ENCODE results near the gene GET3. TPM values are rescaled to one million over a fixed set of nuclear protein-coding genes. Genes with fewer than 3 reads are reported as not detected.

Gene GET3
- polyA plus RNA-seq, 1 of the 3 experiments (the other 2 are of a cell fraction), result 264 TPM

DNA sequence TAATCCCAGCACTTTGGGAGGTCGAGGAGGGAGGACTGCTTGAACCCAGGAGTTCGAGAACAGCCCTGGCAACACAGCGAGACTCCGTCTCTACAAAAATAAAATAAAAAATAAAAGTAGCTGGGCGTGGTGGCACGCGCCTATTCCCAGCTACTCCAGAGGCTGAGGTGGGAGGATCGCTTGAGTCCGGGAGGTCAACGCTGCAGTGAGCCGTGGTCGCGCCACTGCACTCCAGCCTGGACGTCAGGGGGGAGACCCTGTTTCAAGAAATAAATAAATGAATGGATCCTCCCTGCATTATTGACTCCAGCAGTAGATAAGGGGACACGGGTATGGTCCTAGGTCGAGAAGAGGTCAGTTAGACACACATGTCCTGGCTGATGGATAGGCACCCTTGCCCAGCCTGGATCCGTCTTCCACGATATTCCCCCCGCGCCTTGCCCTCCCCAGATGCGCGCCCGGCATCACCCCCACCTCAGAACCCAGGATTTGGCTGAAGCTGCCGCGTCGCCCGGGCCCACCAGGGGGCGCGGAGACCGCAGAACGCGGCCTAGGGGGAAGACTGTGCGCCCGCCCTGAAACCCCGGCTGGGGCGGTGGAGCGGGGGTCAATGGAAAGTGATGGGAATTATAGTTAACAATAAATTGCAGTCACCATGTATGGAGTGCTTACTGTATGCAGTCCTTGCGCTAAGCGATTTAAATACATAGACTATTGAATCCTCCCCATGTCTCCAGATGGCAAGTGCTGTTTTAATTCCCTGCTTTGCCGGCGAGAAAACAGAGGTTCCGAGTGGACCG lies 40.1 kb downstream of the GET3 start:
- Histone ChIP-seq H3K9ac (peak overlapping the region; percentile 51), H3K36me3 (replicated peaks in 1 of 2; ENCODE audit: control insufficient read depth in 1 of 2, insufficient read depth in 2 of 2, low read length in 1 of 2) (no peaks in the 10 kb centered on the region), H3K4me3 (ENCODE audit: low read depth in 2 of 2, low read length in 1 of 2) (peak overlapping the region; percentile 52 to 64), H3K27ac (ENCODE audit: low read depth in 2 of 2, low read length in 1 of 2) (peak overlapping the region; percentile 90 to 98), H3K4me1 (ENCODE audit: control insufficient read depth in 1 of 2, insufficient read depth in 2 of 2, low read depth in 1 of 2, low read length in 1 of 2) (peaks cover 24 to 41% of the 10 kb centered on the region in 2 experiments; a peak in 3 of 4 replicates), H3K9me3 (no peaks in the 10 kb centered on the region), H3K9me2 (no peaks in the 10 kb centered on the region), H3F3A (replicated peaks; ENCODE audit: insufficient read depth) (peaks cover 38% of the 10 kb centered on the region), H2AFZ (ENCODE audit: low read depth) (peak overlapping the region; percentile 80), H3K27me3 (ENCODE audit: insufficient read depth) (no peaks in the 10 kb centered on the region), H4K20me1 (ENCODE audit: insufficient read depth) (no peaks in the 10 kb centered on the region), H3K79me2 (ENCODE audit: insufficient read depth) (no peaks in the 10 kb centered on the region), H3K4me2 (peak overlapping the region; percentile 91)
- ChIA-PET POLR2A (interaction anchor here (1.0 to 3.5 kb wide), 6 partner anchors 12 to 70 kb away, joined by 3 to 88 read pairs (median 5); partner anchors contain the start of gene JUNB), CTCF (interaction anchor here (0.7 to 12.1 kb wide), 27 partner anchors 11 to 265 kb away, joined by 3 to 447 read pairs (median 4); partner anchors contain the start of genes GET3, JUNB, MAST1 and PRDX2)
- whole genome bisulfite sequencing (ENCODE audit: low lambda C conversion rate), result 12% methylated on average over 42 of the region's 43 CpGs
- TF ChIP-seq RAD21 (IDR thresholded peaks at IDR 0.05; ENCODE audit: low read length) (peak; percentile 83), NRF1 (IDR thresholded peaks at IDR 0.05; ENCODE audit: low read depth, low read length) (peak; percentile 27; the same call in 1 of the 2 replicates), GATA2 (CRISPR knock-in tag; IDR thresholded peaks at IDR 0.05) (peak; percentile 41), FOXJ3 (CRISPR knock-in tag; IDR thresholded peaks at IDR 0.05) (no peak), SMC3 (IDR thresholded peaks at IDR 0.05; ENCODE audit: low read depth, low read length) (peak; percentile 96), CHD2 (IDR thresholded peaks at IDR 0.05; ENCODE audit: low read length, partially characterized antibody) (peak; percentile 40), RFX5 (IDR thresholded peaks at IDR 0.05; ENCODE audit: low read length) (0 out of 2 replicates have a peak, but pooled peaks have one; percentile 17), SIN3A (IDR thresholded peaks at IDR 0.05; ENCODE audit: borderline replicate concordance, low read depth, low read length) (0 out of 2 replicates have a peak, but pooled peaks have one; percentile 35)
- TF ChIP-seq, protein P1, sequence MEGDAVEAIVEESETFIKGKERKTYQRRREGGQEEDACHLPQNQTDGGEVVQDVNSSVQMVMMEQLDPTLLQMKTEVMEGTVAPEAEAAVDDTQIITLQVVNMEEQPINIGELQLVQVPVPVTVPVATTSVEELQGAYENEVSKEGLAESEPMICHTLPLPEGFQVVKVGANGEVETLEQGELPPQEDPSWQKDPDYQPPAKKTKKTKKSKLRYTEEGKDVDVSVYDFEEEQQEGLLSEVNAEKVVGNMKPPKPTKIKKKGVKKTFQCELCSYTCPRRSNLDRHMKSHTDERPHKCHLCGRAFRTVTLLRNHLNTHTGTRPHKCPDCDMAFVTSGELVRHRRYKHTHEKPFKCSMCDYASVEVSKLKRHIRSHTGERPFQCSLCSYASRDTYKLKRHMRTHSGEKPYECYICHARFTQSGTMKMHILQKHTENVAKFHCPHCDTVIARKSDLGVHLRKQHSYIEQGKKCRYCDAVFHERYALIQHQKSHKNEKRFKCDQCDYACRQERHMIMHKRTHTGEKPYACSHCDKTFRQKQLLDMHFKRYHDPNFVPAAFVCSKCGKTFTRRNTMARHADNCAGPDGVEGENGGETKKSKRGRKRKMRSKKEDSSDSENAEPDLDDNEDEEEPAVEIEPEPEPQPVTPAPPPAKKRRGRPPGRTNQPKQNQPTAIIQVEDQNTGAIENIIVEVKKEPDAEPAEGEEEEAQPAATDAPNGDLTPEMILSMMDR (IDR thresholded peaks at IDR 0.05), result peak; percentile 93
- TF ChIP-seq, protein P2, sequence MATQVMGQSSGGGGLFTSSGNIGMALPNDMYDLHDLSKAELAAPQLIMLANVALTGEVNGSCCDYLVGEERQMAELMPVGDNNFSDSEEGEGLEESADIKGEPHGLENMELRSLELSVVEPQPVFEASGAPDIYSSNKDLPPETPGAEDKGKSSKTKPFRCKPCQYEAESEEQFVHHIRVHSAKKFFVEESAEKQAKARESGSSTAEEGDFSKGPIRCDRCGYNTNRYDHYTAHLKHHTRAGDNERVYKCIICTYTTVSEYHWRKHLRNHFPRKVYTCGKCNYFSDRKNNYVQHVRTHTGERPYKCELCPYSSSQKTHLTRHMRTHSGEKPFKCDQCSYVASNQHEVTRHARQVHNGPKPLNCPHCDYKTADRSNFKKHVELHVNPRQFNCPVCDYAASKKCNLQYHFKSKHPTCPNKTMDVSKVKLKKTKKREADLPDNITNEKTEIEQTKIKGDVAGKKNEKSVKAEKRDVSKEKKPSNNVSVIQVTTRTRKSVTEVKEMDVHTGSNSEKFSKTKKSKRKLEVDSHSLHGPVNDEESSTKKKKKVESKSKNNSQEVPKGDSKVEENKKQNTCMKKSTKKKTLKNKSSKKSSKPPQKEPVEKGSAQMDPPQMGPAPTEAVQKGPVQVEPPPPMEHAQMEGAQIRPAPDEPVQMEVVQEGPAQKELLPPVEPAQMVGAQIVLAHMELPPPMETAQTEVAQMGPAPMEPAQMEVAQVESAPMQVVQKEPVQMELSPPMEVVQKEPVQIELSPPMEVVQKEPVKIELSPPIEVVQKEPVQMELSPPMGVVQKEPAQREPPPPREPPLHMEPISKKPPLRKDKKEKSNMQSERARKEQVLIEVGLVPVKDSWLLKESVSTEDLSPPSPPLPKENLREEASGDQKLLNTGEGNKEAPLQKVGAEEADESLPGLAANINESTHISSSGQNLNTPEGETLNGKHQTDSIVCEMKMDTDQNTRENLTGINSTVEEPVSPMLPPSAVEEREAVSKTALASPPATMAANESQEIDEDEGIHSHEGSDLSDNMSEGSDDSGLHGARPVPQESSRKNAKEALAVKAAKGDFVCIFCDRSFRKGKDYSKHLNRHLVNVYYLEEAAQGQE (IDR thresholded peaks at IDR 0.05; ENCODE audit: low read depth, low read length), result no peak
- peak; percentile 89 for DNase-seq
